ENCODE results near the gene TSC22D1.

Gene TSC22D1

DNA sequence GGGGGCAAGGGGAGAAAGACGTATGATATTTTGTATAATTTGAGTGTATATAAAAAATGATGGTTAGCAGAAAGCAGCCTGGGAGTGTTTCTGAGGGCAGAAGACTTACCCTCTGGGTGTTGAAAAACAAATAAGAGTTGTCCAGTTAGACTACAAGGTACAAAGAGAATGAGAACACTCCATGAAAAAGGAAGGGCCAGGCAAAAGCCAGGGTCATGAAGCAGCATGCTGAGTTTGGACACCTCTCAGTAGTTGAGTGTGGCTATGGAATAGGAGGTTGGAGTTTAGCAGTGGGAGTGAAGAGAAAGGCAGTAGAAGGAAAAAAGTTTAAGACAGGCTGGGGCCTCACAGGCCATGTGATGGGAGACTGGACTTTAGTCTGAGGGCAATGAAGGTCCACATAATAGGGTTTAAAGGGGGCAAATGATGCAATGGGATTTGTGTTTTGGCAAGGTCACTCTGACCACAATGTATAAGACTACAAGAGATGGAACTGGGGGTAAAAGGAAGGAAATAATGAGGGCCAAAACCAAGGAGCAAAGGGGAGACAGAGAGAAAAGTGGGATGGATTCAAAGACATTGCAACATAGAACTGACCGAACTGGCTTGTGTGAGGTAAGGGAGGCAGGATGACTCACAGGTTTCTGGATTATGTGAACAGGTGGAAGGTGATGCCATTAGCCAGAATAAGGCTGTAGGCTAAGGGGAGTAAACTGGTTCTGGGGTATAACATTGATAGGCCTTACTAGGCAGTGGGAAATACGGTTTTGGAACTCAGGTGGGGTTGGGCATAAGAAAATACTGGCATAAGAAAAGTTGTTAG, 125.9 kb downstream of the TSC22D1 start:
- DNase-seq = no peak

DNA sequence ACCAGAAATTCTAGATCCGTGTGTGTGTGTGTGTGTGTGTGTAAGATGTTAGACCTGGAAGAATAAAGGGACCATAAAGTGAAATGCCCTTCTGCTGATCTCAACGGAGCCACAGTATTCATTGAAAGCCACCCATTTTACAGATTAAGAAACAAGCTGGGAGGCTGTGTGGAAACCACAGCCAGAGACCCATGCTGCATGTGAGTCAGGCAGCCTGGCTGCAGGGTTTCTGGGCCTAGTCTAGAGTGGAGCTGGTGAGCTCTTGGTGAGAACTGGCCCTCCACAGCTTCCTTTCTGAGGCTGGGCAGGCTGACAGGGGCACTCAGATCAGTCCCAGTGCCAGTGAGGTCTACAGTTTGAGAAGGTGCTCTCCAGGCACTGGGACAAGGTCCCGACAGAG, 127.3 kb downstream of the TSC22D1 start:
- no peak for DNase-seq

DNA sequence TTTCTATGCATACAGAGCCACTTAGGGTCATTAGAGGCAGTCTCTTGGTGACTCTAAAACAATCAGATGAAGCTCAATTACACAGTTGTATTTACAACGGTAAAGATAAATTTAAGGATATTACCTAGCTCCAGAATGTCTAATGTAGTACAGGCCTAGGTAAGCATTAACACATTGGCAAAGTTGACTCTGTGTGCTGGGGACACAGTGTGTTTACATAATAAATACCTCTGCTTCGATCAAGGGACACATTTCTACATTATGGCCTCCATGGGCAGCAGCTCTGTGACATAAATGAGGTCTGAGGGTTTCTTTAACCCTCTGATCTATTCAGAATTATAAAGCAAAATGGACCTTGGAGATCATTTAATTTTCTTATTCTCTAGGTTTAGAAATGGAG, 127.8 kb downstream of the TSC22D1 start:
- no peak for DNase-seq

DNA sequence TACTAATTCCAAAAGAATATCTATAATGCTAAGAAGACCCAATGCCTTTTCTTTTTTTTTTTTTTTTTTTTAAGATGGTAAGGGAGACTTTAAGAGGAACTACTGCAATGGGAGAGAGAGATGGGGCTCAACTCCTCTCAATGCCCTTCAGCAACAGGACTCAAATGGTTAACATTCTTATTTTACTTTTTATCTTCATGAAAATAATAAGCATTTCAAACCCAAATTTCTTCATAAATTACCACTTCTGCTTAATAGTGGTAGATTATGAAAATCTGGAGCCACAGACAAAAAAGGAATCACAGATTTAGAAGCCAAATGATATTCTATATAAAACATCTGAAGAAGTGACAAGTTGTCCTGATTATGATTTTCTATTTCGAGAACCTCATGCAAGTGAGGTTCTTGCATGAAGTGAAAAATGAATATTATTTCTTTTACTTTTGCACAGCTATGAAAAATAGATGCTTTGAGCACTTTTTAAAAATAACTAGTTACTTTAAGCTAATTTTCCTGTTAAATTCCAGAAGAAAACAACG, 128.3 kb downstream of the TSC22D1 start:
- no peak for DNase-seq

DNA sequence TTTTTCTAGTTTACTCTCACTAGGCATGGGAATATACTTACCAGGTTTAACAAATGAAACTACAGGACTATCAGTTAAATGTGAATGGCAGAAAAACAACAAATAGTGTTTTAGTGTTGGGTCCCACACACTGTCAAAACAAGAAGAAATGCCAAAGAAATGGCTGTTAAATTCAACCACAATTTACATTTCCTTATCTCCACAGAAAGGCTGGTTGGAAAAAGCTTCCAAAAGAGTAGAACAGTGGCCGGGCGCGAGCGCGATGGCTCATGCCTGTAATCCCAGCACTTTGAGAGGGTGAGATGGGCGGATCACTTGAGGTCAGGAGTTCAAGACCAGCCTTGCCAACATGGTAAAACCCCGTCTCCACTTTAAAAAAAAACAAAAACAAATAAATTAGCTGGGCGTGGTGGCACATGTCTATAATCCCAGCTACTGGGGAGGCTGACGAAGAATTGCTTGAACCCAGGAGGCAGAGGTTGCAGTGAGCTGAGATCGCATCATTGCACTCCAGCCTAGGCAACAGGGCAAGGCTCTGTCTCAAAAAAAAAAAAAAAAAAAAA, 136.0 kb downstream of the TSC22D1 start:
- DNase-seq = no peak

DNA sequence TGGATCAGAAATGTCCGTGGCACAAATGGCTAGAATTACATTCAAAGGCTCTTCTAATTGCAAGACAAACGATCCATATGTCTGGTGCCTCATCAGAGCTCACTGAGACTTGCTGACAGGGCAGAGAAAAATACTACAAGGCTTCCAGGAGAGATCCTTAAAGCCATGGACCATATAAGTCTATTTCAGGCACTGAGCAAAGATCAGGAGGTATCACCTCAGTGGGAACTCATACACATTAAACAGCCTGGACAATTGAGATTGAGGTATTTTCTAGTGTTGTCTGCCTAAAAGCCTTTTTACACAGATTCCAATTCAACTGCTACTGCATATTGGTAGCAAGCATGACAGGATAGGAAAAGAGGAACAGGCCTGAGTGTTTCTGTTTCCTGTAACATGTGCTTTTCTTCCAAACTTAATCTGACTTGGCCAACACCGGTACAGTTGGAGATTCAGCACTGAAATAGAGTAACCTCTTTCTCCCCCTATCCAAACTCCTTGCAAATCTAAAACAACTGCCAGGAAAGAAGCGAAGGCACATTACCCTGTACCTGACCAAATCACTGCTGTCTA, 136.6 kb downstream of the TSC22D1 start:
- no peak for DNase-seq

DNA sequence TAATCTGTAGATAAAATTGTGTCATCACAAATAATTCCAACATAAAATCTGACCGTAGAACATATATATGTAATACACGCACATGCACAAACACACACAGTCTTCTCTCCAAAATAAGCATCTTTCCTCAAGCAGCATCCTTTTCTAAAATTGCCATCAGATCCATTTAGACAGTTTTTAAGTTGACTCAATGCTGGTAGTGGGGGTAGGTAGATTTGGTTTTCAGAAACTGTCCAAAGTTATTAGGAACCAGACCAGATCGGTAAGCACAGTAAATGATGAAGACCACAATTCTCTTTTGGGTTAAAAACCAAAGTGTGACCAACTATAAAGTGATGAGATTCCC, 137.9 kb downstream of the TSC22D1 start:
- DNase-seq = no peak

DNA sequence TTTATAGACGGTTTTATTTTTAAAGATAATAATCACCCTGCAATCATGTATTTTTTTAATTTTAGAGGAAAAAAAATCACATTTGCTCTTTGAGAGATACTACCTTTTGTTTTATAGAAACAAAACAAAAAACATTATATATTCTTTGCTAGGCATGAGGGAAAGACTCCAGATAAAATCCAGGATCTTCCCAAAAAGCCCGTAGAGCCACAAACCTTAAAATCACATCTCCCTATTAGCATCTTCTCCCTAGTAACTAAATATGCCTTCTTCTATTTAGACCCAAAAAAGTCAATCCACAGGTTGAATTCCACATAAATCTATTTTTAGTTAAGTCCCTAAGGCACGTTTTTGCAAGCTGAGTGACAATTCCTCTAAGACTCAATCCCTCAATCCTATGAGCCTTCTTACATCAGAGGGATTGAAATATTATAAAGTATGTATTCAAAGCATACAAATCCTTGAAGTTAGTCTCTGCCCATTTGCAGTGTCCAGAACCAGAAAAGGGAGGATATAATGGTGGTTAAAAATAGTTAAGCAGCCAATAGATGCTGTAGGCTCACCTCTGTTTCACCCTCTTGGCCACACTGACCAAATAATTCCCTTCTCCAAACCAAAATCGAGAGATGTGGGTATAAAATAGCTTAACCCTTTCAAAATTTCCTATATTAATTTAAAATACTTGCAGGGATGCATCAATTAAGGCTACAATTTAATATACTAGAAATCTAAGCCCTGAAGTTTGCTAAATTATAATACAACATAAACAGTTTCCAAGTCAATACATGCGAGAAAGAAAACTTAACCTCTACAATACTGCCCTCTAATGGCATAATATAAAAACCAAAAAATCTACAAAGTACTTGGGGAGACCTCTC, 138.5 kb downstream of the TSC22D1 start:
- DNase-seq = no peak

DNA sequence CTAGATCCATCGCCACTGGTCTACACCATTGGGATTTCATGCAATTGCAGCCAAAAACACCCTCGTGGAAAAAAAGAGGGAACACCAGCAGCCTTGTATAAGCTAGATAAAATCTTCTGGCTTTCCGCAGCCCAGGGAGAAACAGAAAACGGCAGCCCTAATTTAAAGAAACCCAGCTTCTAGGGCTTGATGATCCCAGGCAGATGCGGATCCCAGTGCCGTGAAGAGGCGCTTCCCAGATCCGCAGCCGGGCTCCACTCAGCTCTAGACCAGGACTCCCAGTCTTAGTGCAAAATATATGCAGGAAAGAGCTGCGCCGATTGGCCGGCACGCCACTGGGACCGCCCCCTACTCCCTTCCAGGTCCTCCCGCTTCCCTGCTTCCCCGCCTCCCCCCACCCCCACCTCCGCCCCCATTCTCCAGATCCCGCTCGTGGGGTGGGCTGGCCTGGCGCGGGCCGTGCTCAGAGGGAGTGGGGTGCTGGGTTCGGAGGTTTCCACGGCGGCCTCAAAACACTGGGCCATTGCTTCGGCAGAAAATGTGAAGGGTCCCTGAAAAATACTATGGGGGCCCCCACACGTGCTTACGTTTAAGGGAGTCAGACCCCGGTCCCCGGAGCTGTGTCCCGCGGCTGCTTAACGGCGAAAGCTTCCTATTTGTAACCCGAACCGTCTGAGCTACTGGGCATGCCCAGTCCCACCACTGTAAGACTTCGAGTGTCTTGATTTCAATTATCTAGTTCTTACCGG, 139.4 kb downstream of the TSC22D1 start:
- DNase-seq = peak; percentile 50

DNA sequence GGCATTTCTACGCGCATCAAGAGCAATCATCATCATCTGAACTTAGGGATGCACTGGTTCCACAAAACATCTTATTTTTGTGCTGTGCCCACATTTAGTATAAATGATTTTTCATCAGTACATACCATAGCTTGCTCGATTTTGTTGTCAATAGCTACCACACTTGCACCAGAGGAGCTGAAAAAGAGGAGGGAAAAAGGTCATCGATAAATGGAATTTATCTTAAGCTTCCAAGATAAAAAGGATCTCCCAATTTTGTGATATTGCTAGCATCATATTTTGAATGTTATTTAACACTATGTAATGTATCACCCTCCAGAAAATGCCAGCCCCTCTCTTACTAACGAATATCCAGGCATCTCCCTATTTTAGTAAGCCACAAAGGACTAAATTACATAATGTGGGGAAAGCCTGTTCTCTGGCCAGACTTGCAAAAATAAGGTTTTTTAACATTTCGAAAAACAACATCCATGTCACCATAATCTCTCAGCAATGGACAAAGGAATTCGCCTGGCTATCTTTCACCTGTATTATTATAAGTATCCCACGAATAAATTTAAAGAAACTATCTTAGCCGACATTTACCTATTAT, 140.1 kb downstream of the TSC22D1 start:
- no peak for DNase-seq

DNA sequence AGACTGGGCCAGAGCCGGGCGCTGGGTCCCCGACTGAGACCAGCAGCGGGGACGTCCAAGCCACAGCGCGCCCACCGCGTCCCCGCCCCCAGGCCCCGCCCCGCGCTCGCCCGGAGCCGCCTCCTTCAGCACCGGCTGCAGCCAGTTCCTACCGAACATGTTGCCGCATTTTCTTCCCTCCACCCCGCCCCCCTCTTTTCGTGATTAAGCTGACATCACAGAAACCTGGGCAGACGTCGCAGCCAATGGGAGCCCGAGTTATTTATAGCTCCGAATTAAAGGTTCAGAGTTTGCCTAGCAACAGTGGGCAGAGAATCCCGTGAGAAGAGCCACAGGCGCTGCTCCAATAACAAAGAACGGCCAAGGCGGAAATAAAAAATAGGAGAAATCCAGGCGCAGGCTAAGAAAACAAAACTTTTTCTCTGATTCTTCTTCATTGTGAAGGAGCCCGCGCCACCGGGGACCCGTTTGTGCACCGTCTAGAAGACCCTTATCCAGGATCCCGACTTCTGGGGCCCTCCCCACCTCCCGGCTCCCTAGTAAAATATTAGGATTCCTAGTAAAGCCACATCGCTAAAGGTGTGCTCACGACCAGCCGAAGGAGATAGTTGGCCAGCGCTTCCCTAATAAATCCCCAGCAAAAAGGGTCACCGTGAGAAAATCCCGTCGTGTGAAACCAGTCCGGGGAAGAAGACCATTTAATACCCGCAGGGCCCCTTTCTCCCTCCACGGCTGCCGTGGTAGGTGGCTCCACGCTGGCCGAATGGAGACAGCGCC, 140.8 kb downstream of the TSC22D1 start:
- DNase-seq = peak; percentile 60

DNA sequence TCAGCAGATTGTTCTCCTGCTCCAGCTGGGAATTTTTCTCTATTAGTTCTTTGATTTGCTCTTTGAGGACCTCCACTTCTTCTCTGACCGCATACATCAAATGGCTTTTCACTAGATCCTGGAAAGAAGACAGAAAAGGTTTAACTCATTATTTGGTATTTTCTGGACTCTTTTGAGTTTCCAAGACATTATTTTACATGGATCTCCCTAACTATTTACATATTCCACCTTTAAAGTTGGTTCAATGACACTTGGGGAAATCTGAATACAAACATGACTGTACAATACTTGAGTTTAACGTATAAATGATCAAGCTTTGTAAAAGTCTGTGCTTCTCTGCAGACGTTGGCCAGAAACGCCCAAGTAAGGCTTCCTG, 141.4 kb downstream of the TSC22D1 start:
- DNase-seq = no peak

DNA sequence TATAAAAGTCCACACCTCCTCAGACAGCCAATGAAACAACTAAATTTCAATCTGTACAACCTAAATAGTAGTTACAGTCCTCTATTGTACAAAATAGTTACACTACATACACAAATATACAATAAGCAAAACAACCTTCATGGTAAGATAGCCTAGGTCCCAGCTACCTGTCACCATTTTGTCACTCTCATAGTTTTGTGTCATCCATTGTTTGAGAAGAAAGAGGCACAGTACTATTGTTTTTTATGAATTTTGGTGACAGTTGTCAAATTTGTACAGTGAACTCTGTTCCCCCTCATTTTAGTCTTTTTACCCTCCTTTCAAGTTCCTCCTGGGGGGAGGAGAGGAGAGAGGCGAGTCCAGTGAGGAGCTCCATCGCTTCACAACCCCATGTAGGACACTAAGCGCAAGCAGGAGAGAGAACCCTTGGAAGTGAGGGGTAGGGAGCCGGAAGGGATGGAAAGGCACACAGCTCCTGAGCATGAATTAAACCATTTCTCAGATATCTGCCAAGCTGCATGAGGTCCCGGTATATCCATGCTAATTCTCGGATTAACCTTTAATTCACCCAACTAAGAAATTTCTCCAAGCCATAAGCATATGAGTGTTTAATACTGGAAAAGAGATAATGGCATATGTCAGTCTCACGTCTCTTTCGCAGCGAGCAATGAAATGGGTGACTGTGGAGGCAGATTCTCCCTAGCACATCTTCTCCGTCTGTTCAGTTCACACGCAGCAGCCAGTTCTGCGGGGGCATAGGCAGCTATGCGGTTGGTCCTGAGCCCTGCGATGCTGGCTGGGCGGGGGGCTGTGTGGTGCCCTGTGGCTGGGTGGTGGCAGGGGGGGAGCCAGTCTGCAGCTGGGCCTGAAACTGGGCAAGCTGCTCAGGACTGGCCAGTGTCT, 142.0 kb downstream of the TSC22D1 start:
- no peak for DNase-seq

DNA sequence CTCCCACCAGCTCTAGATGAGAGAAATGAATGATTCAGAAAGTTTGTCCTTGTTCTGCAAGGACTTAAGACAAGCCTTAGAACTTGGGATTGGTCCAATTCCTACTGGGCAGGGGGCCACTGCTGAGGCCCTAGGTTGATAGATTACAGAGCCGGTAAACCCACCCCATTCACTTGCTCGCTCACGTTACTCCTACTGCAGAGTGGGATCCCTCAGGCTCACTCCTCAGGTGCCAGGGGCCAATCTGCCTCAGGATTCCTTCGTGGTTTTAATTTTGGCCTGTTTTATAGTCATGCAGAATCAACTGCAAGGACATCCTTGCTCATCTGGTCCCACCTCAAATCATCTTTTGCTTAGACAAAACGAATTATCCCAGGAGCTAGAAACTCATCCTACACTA, 143.5 kb downstream of the TSC22D1 start:
- no peak for DNase-seq

DNA sequence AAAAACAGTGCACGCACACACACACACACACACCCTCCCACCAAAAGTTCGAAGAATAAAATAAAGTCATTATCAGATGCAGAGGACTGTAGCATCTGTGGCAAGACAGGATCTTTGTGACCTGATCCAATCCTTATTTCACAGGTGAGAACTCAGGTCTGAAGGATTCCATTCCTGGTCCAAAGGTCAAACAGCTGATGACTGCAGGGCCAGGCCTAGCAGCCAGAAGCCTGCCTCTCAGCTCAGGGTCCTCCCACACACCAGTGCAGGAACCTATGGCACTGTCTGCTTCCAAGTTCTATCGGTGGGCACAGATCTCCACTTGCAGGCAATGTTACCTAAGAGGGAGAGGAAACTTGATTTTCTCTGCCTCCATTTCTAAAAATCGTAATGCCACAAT, 145.0 kb downstream of the TSC22D1 start:
- no peak for DNase-seq

DNA sequence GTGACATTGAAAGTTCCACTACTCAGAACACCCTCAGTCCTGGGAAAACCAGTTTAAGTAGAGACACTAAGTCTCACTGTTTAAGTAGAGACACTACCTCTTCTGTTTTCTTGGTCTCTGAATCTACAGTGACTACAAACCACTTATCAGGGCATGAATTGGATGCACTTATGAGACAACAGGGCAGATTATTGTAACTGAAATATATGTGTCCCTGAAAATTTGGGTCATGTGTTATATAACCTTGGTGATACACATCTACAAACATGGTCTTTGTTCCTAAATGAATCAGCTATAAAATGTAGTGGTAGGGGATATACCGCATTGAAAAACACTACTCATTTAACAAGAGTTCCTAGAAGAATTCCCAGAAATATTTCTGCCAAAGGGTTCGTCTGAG, 146.8 kb downstream of the TSC22D1 start:
- no peak for DNase-seq

DNA sequence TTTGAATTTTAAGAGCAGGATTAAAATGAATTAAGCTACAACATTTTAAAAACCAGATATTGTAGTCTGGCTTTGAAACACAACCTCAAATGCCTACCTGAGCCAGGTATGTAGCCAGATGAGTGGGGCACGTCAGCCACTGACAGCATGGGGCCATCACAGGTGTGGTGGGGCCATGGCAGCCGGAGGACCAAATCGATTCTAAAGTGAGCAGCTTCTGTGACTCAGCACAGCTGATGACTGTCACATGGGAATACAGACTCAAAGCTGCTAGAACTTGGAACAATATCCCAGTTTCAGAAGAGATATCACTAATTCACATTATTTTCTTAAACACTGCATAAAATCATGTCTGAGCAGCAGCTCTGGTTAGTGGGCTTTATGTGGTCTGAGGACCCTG, 149.7 kb downstream of the TSC22D1 start:
- no peak for DNase-seq

DNA sequence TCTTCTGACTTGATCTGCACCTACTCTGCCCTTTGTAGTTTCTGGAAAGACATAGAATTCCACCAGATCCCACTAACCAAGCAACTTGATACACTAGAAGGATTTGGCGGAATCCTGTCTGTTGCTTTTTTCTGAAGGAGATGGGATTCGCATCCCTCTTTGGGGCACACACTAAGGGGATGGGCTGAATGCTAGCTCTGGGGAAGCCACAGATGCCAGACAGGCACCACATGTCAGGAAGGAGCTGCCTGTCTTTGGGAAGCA, 150.4 kb downstream of the TSC22D1 start:
- DNase-seq = no peak

DNA sequence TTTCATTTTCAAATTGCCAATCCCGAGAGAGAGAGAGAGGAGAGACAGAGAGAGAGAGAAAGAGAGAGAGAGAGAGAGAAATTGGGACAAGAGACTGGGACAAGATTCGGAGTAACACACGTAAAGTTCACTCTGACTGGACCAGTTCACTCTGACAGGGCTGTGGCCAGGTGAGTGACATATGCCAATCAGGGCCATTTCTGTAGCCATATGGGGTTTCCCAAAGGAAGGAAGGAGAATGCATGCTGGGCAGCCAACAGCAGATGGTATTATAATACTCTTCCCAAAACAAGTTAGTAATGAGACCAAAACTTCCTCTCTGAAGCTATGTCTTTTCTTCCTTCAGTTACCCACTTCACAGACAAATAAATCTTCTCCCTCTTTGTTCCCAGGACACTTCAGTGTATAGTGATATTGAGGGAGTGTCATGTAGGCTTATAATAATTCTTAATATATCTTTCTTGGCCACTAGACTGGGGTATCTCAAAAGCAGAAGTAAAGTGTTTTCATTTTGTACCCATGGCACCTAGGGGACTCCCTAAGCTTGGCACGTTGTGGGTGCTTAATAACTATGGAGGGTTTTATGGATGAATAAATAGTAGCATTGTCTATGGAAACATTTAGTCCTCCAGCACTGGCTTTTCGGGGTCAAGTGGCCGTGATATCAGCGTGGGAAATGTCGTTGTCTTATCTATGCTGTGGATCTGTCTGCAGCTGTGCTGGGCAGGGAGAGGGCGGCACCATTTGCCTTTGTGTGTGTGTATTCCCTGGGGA, 150.9 kb downstream of the TSC22D1 start:
- DNase-seq = no peak

DNA sequence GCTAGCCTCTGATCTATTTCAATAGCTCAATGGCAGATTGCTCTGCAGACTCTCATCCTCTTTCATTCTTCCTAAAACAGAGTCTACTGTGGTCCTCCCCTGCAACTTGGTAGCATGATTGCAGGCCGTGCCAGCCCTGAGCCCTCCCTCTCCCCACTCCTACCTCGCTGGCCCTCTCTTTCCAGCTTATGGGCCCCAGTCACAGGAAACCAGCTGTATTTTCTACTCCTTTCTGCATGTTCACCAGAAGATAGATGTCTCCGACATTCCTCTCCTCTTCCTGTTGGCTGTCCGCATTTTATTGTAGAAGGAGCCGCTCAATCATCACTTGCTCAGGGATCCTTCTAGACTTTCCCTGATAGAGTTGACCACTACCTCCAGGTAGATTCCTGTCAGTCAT, 152.3 kb downstream of the TSC22D1 start:
- DNase-seq = no peak

Measured in 8988T (cell line).